GM23248 (cell line): Measurements from ENCODE around the gene ENPP5. TPM values are rescaled to one million over a fixed set of nuclear protein-coding genes. Genes with fewer than 3 reads are reported as not detected.
"Not testable (repeated sequence)": the region's sequence is repeated elsewhere in the genome, so short reads cannot be mapped to it uniquely, and the experiment has no call there.

ENCODE experiments used
- DNase-seq: peaks from one replicate; pipeline ENCODE4 v3.0.0-alpha.2; 2015
- H2AFZ ChIP-seq: fragments of 200-600 bp; sonication (generic); 2 replicates; pipeline ENCODE4 v1.6.1; 2016; ENCODE audit warnings: antibody characterized with exemption
- H3F3A ChIP-seq: fragments of 200-600 bp; sonication (generic); 2 replicates; pipeline ENCODE4 v1.6.1; 2016; ENCODE audit warnings: mild to moderate bottlenecking, antibody characterized with exemption, mixed run types; ENCODE audit not compliant: insufficient read depth
- H3K27ac ChIP-seq: fragments of 200-600 bp; sonication (generic); 2 replicates; pipeline ENCODE4 v1.5.1; 2016; ENCODE audit warnings: mild to moderate bottlenecking
- H3K27me3 ChIP-seq: fragments of 200-600 bp; sonication (generic); replicated peaks from 2 replicates; pipeline ENCODE4 v1.6.1; 2016; ENCODE audit warnings: mild to moderate bottlenecking; ENCODE audit not compliant: insufficient read depth
- H3K36me3 ChIP-seq: fragments of 200-600 bp; sonication (generic); 2 replicates; pipeline ENCODE4 v1.6.1; 2016; ENCODE audit warnings: low read depth, mild to moderate bottlenecking
- H3K4me1 ChIP-seq: fragments of 200-600 bp; sonication (generic); 2 replicates; pipeline ENCODE4 v1.6.1; 2016; ENCODE audit warnings: mild to moderate bottlenecking; ENCODE audit not compliant: insufficient read depth
- H3K4me2 ChIP-seq: fragments of 200-600 bp; sonication (generic); one replicate; pipeline ENCODE4 v1.6.1; 2016; ENCODE audit warnings: mild to moderate bottlenecking; ENCODE audit not compliant: unreplicated experiment
- H3K4me3 ChIP-seq: fragments of 200-600 bp; sonication (generic); 2 replicates; pipeline ENCODE4 v1.5.1; 2016; ENCODE audit warnings: mild to moderate bottlenecking
- H3K79me2 ChIP-seq: fragments of 200-600 bp; sonication (generic); 2 replicates; pipeline ENCODE4 v1.6.1; 2016; ENCODE audit warnings: mild to moderate bottlenecking; ENCODE audit not compliant: insufficient read depth
- H3K9ac ChIP-seq: fragments of 200-600 bp; sonication (generic); 2 replicates; pipeline ENCODE4 v1.6.1; 2016; ENCODE audit warnings: mild to moderate bottlenecking
- H3K9me2 ChIP-seq: fragments of 200-600 bp; sonication (generic); 2 replicates; pipeline ENCODE4 v1.6.1; 2016; ENCODE audit warnings: mixed run types, mild to moderate bottlenecking, moderate library complexity; ENCODE audit not compliant: insufficient read depth
- H3K9me3 ChIP-seq: fragments of 200-600 bp; sonication (generic); one replicate; pipeline ENCODE4 v1.6.1; 2017; ENCODE audit warnings: low read depth
- H4K20me1 ChIP-seq: fragments of 200-600 bp; sonication (generic); 2 replicates; pipeline ENCODE4 v1.6.0; 2016; ENCODE audit not compliant: insufficient read depth
- EZH2 ChIP-seq: fragments of 200-600 bp; sonication (generic); IDR thresholded peaks from 2 replicates; pipeline ENCODE4 v1.6.1; 2018; ENCODE audit warnings: antibody characterized with exemption, mild to moderate bottlenecking; ENCODE audit not compliant: insufficient read depth, poor library complexity, severe bottlenecking
- EZH2phosphoT487 ChIP-seq: fragments of 200-600 bp; sonication (generic); IDR thresholded peaks from 2 replicates; pipeline ENCODE4 v1.6.1; 2018; ENCODE audit warnings: antibody characterized with exemption, moderate library complexity, mild to moderate bottlenecking, low read depth; ENCODE audit not compliant: insufficient read depth
- WGBS, 2 experiments: methylation state at CpG; one replicate each; pipeline ENCODE4 v1.1.6; 2015 to 2017; ENCODE audit warnings: low lambda C conversion rate in 2 of 2, low coverage in 1 of 2; ENCODE audit errors: missing lambda C conversion rate in 2 of 2; 5-methylcytosine and 5-hydroxymethylcytosine counted together
- in situ Hi-C: fragments of 300-500 bp; cut with MboI; formaldehyde crosslinking; loops from 2 replicates; pipeline ENCODE4 v1.15.0; 2020
- polyA plus RNA-seq: library from polyadenylated mRNA; unstranded; fragments of >200 nt; fragmentation: Nextera tagmentation; extraction: Ambion mirVana; gene quantifications from 2 replicates; pipeline ENCODE4 v1.2.1, GENCODE V29; 2016
- total RNA-seq: library from RNA; depleted of rRNA; stranded (reverse); fragments of >200 nt; shearing (Covaris generic); gene quantifications from 2 replicates; pipeline ENCODE4 v1.2.3, GENCODE V29; 2014

Gene ENPP5
- total and polyA plus RNA-seq, 2 experiments from 2014 or later: 0.24 TPM; not detected in 1

- Histone ChIP-seq H3K9me3 (no peaks in the 10 kb centered on the region), H3K27me3 (peaks cover 15% of the 10 kb centered on the region; the same call in 1 of the 2 replicates), H3K79me2 (no peaks in the 10 kb centered on the region), H3F3A (no peaks in the 10 kb centered on the region), H4K20me1 (no peaks in the 10 kb centered on the region), H2AFZ (no peak overlapping the region), H3K9me2 (no peaks in the 10 kb centered on the region), H3K27ac (no peak overlapping the region), H3K4me1 (no peaks in the 10 kb centered on the region), H3K9ac (no peak overlapping the region), H3K4me2 (no peak overlapping the region), H3K36me3 (no peaks in the 10 kb centered on the region), H3K4me3 (no peak overlapping the region)
- no peak for TF ChIP-seq EZH2
- TF ChIP-seq EZH2phosphoT487: no peak
- no peak for DNase-seq
- 61 to 69% methylated on average over 3 of the region's 3 CpGs for WGBS, 2 experiments
- in situ Hi-C loops: no loop called here
Observed at GRCh38 chr6:46174904-46175303, 4.1 kb upstream of the ENPP5 start.

- H3K27ac ChIP-seq: no peak overlapping the region
- 43 to 47% methylated on average over 4 of the region's 4 CpGs for WGBS, 2 experiments
Observed at GRCh38 chr6:46172176-46172575, 1.4 kb upstream of the ENPP5 start.

GRCh38 chr6:46160102-46160501 lies 10.7 kb downstream of the ENPP5 start:
- DNase-seq: no peak
- in situ Hi-C loops: no loop called here
- TF ChIP-seq EZH2 (no peak), EZH2phosphoT487 (no peak)
- Histone ChIP-seq H3K9ac (no peak overlapping the region), H4K20me1 (no peaks in the 10 kb centered on the region), H3K9me2 (peaks cover 9% of the 10 kb centered on the region; the same call in 1 of the 2 replicates), H3K27me3 (peaks cover 11% of the 10 kb centered on the region; the same call in 1 of the 2 replicates), H3K36me3 (no peaks in the 10 kb centered on the region), H3F3A (no peaks in the 10 kb centered on the region), H2AFZ (no peak overlapping the region), H3K9me3 (no peaks in the 10 kb centered on the region), H3K4me2 (no peak overlapping the region), H3K27ac (no peak overlapping the region), H3K79me2 (no peaks in the 10 kb centered on the region), H3K4me1 (no peaks in the 10 kb centered on the region), H3K4me3 (no peak overlapping the region)
- 17 to 21% methylated on average over 5 of the region's 5 CpGs for WGBS, 2 experiments

More at GRCh38 chr6:46172176-46172575, 1.4 kb upstream of the ENPP5 start:
- Histone ChIP-seq H3K9me2 (no peaks in the 10 kb centered on the region), H4K20me1 (no peaks in the 10 kb centered on the region), H3K4me3 (no peak overlapping the region), H3K79me2 (no peaks in the 10 kb centered on the region), H3K4me2 (no peak overlapping the region), H3F3A (no peaks in the 10 kb centered on the region), H3K9ac (no peak overlapping the region), H3K4me1 (no peaks in the 10 kb centered on the region), H3K27me3 (peaks cover 21% of the 10 kb centered on the region; the same call in 1 of the 2 replicates), H3K9me3 (no peaks in the 10 kb centered on the region), H2AFZ (no peak overlapping the region), H3K36me3 (no peaks in the 10 kb centered on the region)
- TF ChIP-seq EZH2 (no peak), EZH2phosphoT487 (no peak)
- DNase-seq: no peak
- in situ Hi-C loops: no loop called here

- no peaks in the 10 kb centered on the region for H3K9me3 ChIP-seq
- no peak overlapping the region for H3K9ac ChIP-seq
- H3K27me3 ChIP-seq: peaks cover 11% of the 10 kb centered on the region; the same call in 1 of the 2 replicates
- H2AFZ ChIP-seq: no peak overlapping the region
- no peak overlapping the region for H3K4me3 ChIP-seq
- in situ Hi-C loops: no loop called here
- H3K36me3 ChIP-seq: no peaks in the 10 kb centered on the region
- H3K27ac ChIP-seq: no peak overlapping the region
- H3K9me2 ChIP-seq: peaks cover 9% of the 10 kb centered on the region; the same call in 1 of the 2 replicates
- no peaks in the 10 kb centered on the region for H3F3A ChIP-seq
- TF ChIP-seq EZH2phosphoT487: no peak
- no peak for TF ChIP-seq EZH2
- H3K4me1 ChIP-seq: no peaks in the 10 kb centered on the region
- no peaks in the 10 kb centered on the region for H3K79me2 ChIP-seq
- DNase-seq: no peak
- H4K20me1 ChIP-seq: no peaks in the 10 kb centered on the region
- no peak overlapping the region for H3K4me2 ChIP-seq
Observed at GRCh38 chr6:46159229-46159628, 11.6 kb downstream of the ENPP5 start.

- no peak overlapping the region for H3K9ac ChIP-seq
- TF ChIP-seq EZH2phosphoT487 (no peak), EZH2 (no peak)
- H3K36me3 ChIP-seq: no peaks in the 10 kb centered on the region
- H2AFZ ChIP-seq: no peak overlapping the region
- H3K4me3 ChIP-seq: no peak overlapping the region
- H3K27me3 ChIP-seq: 0 out of 2 replicates have a peak, but pooled peaks cover 11% of the 10 kb centered on the region
- no peak for DNase-seq
- H3K9me3 ChIP-seq: no peaks in the 10 kb centered on the region
- H3K4me2 ChIP-seq: no peak overlapping the region
- H3K27ac ChIP-seq: no peak overlapping the region
- no peaks in the 10 kb centered on the region for H3F3A ChIP-seq
- no peaks in the 10 kb centered on the region for H4K20me1 ChIP-seq
- in situ Hi-C loops: no loop called here
- no peaks in the 10 kb centered on the region for H3K79me2 ChIP-seq
- H3K9me2 ChIP-seq: peaks cover 2% of the 10 kb centered on the region; the same call in 1 of the 2 replicates
- no peaks in the 10 kb centered on the region for H3K4me1 ChIP-seq
Observed at GRCh38 chr6:46156701-46157100, 14.1 kb downstream of the ENPP5 start.

- H3K4me2 ChIP-seq, H3K4me3 ChIP-seq, H3K4me1 ChIP-seq, H3K27me3 ChIP-seq, DNase-seq, H3K27ac ChIP-seq, H3F3A ChIP-seq, H3K9me3 ChIP-seq, in situ Hi-C loops, H3K79me2 ChIP-seq, H3K9me2 ChIP-seq, H3K36me3 ChIP-seq, H4K20me1 ChIP-seq, H2AFZ ChIP-seq, H3K9ac ChIP-seq: not testable (repeated sequence)
- WGBS, 2 experiments: 64% methylated on average over 3 of the region's 3 CpGs
Observed at GRCh38 chr6:46149066-46149465, 21.7 kb downstream of the ENPP5 start.
